K562 (cell line): ENCODE measurements around the gene PPP1R14C. TPM values are rescaled to one million over a fixed set of nuclear protein-coding genes. Genes with fewer than 3 reads are reported as not detected.
A peak's percentile ranks its signal among the peaks of the same experiment; 100 is the strongest.

ENCODE experiments used
- ATF2 ChIP-seq: sonication (generic); formaldehyde crosslinking; IDR thresholded peaks from 2 replicates; pipeline ENCODE4 v1.8.1; 2022; ENCODE audit warnings: missing genetic modification reagents
- BHLHE40 ChIP-seq: IDR thresholded peaks from 2 replicates; pipeline ENCODE4 v1.6.1; 2011; ENCODE audit warnings: low read length, improper control_type of control experiment
- BMI1 ChIP-seq: fragments of 150-350 bp; IDR thresholded peaks from 2 replicates; pipeline ENCODE4 v1.6.1; 2014; ENCODE audit warnings: low read length
- ESRRA ChIP-seq: fragments of 450-650 bp; IDR thresholded peaks from 2 replicates; pipeline ENCODE4 v1.6.1; 2014; ENCODE audit warnings: low read depth, mild to moderate bottlenecking, moderate library complexity, borderline replicate concordance
- L3MBTL2 ChIP-seq: fragments of 450-650 bp; IDR thresholded peaks from 2 replicates; pipeline ENCODE4 v1.6.1; 2016; ENCODE audit warnings: mild to moderate bottlenecking, moderate library complexity
- SMARCA5 ChIP-seq: fragments of 450-650 bp; IDR thresholded peaks from 2 replicates; pipeline ENCODE4 v1.6.1; 2016
- TAF15 ChIP-seq: fragments of 200-400 bp; formaldehyde crosslinking; IDR thresholded peaks from 2 replicates; pipeline ENCODE4 v1.6.1; 2017; ENCODE audit warnings: mild to moderate bottlenecking, low read depth, low read length, moderate library complexity
- TCFL5 ChIP-seq: fragments of 250-450 bp; sonication (Bioruptor Pico); conservative IDR thresholded peaks from 2 replicates; pipeline ENCODE4 v1.6.1; 2021; ENCODE audit warnings: mild to moderate bottlenecking, moderate library complexity, matching md5 sums
- ZNF143 ChIP-seq: sonication (generic); formaldehyde crosslinking; IDR thresholded peaks from 2 replicates; pipeline ENCODE4 v1.9.0; 2022; ENCODE audit warnings: mild to moderate bottlenecking, missing genetic modification reagents
- polyA plus RNA-seq, 8 experiments: library from polyadenylated mRNA; depleted of rRNA in 4 of 8; stranded (reverse) in 5 of 8; unstranded in 3 of 8; fragments of >200 nt; fragmentation: Nextera tagmentation in 2 of 8; fragmentation: Illumina TruSeq in 1 of 8; extraction: Ambion mirVana in 2 of 8; extraction: Trizol in 1 of 8; gene quantifications; 2 replicates each; pipeline versions ENCODE4 v1.2.1 to v1.2.3, GENCODE V29; 2011 to 2014; ENCODE audit warnings: inconsistent platforms in 1 of 8, missing spikeins in 1 of 8
- total RNA-seq, 7 experiments: library from RNA; depleted of rRNA in 6 of 7; stranded (reverse); fragments of >200 nt in 6 of 7; fragmentation: Illumina TruSeq in 2 of 7; extraction: Trizol in 2 of 7; gene quantifications; 2 replicates each; pipeline versions ENCODE4 v1.2.1 to v1.2.3, GENCODE V29; 2011 to 2021; ENCODE audit warnings: low replicate concordance in 1 of 7
- TF ChIP-seq, protein P1 (sequence below): fragments of 450-650 bp; IDR thresholded peaks from 2 replicates; pipeline ENCODE4 v1.6.1; 2016; ENCODE audit warnings: mild to moderate bottlenecking, moderate library complexity
- TF ChIP-seq, protein P2 (sequence below): fragments of 250-450 bp; sonication (Bioruptor Pico); IDR thresholded peaks from 2 replicates; pipeline ENCODE4 v1.5.1; 2021; ENCODE audit warnings: mild to moderate bottlenecking

The PPP1R14C gene
- total and polyA plus RNA-seq, 9 of the 15 experiments (the other 6 are each of a cell fraction or from before 2014, with no cell fraction given): 4.5 to 16.6 (median 11.9) TPM

DNA sequence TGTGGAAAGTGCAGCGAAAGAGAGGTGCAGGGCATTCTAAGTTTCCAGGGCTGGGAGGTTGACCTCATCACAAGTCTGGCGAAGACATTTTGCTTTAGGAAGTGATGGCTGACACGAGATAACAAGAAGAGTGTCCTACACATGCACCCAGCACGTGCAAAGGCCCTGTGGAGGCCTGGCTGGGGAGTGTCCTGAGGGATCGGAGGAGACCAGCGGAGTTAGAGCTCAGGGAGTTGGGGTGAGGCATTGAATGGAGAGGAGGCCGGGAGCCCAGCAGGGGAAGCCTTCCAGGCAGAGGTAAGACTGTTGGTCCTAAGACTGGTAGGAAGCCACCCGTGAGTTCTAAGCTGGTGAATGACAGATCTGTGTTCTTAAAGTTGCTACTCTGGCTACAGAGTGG, 58.4 kb downstream of the PPP1R14C start (continued):
- TF ChIP-seq TAF15: no peak
- no peak for TF ChIP-seq BMI1
- TF ChIP-seq BHLHE40: peak; percentile 86
- no peak for TF ChIP-seq ZNF143 (CRISPR knock-in tag)
- TF ChIP-seq, protein P1, sequence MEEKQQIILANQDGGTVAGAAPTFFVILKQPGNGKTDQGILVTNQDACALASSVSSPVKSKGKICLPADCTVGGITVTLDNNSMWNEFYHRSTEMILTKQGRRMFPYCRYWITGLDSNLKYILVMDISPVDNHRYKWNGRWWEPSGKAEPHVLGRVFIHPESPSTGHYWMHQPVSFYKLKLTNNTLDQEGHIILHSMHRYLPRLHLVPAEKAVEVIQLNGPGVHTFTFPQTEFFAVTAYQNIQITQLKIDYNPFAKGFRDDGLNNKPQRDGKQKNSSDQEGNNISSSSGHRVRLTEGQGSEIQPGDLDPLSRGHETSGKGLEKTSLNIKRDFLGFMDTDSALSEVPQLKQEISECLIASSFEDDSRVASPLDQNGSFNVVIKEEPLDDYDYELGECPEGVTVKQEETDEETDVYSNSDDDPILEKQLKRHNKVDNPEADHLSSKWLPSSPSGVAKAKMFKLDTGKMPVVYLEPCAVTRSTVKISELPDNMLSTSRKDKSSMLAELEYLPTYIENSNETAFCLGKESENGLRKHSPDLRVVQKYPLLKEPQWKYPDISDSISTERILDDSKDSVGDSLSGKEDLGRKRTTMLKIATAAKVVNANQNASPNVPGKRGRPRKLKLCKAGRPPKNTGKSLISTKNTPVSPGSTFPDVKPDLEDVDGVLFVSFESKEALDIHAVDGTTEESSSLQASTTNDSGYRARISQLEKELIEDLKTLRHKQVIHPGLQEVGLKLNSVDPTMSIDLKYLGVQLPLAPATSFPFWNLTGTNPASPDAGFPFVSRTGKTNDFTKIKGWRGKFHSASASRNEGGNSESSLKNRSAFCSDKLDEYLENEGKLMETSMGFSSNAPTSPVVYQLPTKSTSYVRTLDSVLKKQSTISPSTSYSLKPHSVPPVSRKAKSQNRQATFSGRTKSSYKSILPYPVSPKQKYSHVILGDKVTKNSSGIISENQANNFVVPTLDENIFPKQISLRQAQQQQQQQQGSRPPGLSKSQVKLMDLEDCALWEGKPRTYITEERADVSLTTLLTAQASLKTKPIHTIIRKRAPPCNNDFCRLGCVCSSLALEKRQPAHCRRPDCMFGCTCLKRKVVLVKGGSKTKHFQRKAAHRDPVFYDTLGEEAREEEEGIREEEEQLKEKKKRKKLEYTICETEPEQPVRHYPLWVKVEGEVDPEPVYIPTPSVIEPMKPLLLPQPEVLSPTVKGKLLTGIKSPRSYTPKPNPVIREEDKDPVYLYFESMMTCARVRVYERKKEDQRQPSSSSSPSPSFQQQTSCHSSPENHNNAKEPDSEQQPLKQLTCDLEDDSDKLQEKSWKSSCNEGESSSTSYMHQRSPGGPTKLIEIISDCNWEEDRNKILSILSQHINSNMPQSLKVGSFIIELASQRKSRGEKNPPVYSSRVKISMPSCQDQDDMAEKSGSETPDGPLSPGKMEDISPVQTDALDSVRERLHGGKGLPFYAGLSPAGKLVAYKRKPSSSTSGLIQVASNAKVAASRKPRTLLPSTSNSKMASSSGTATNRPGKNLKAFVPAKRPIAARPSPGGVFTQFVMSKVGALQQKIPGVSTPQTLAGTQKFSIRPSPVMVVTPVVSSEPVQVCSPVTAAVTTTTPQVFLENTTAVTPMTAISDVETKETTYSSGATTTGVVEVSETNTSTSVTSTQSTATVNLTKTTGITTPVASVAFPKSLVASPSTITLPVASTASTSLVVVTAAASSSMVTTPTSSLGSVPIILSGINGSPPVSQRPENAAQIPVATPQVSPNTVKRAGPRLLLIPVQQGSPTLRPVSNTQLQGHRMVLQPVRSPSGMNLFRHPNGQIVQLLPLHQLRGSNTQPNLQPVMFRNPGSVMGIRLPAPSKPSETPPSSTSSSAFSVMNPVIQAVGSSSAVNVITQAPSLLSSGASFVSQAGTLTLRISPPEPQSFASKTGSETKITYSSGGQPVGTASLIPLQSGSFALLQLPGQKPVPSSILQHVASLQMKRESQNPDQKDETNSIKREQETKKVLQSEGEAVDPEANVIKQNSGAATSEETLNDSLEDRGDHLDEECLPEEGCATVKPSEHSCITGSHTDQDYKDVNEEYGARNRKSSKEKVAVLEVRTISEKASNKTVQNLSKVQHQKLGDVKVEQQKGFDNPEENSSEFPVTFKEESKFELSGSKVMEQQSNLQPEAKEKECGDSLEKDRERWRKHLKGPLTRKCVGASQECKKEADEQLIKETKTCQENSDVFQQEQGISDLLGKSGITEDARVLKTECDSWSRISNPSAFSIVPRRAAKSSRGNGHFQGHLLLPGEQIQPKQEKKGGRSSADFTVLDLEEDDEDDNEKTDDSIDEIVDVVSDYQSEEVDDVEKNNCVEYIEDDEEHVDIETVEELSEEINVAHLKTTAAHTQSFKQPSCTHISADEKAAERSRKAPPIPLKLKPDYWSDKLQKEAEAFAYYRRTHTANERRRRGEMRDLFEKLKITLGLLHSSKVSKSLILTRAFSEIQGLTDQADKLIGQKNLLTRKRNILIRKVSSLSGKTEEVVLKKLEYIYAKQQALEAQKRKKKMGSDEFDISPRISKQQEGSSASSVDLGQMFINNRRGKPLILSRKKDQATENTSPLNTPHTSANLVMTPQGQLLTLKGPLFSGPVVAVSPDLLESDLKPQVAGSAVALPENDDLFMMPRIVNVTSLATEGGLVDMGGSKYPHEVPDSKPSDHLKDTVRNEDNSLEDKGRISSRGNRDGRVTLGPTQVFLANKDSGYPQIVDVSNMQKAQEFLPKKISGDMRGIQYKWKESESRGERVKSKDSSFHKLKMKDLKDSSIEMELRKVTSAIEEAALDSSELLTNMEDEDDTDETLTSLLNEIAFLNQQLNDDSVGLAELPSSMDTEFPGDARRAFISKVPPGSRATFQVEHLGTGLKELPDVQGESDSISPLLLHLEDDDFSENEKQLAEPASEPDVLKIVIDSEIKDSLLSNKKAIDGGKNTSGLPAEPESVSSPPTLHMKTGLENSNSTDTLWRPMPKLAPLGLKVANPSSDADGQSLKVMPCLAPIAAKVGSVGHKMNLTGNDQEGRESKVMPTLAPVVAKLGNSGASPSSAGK: peak; percentile 73; the same call in 1 of the 2 replicates
- peak; percentile 72 for TF ChIP-seq L3MBTL2
- TF ChIP-seq, protein P2, sequence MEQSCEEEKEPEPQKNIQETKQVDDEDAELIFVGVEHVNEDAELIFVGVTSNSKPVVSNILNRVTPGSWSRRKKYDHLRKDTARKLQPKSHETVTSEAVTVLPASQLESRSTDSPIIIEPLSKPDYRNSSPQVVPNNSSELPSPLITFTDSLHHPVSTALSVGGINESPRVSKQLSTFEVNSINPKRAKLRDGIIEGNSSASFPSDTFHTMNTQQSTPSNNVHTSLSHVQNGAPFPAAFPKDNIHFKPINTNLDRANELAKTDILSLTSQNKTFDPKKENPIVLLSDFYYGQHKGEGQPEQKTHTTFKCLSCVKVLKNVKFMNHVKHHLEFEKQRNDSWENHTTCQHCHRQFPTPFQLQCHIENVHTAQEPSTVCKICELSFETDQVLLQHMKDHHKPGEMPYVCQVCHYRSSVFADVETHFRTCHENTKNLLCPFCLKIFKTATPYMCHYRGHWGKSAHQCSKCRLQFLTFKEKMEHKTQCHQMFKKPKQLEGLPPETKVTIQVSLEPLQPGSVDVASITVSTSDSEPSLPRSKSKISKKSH (CRISPR knock-in tag): no peak
- TF ChIP-seq TCFL5: no peak
- 0 out of 2 replicates have a peak, but pooled peaks have one; percentile 11 for TF ChIP-seq ESRRA
- TF ChIP-seq SMARCA5: peak; percentile 69; the same call in 1 of the 2 replicates
- TF ChIP-seq ATF2: no peak
